K562 (cell line): ENCODE data around the gene CPED1. TPM values are rescaled to one million over a fixed set of nuclear protein-coding genes. Genes with fewer than 3 reads are reported as not detected.

Experiments used
- ATAC-seq: fragments of 200-7000 bp; cut with Tn5 transposase; 3 replicates; pipeline ENCODE4 v1.9.1; 2020; ENCODE audit warnings: moderate library complexity
- BruUV-seq: library from RNA; stranded (reverse); fragments of 400-500 nt; replicated peaks from 2 replicates; lab custom pipeline; 2021; lab: Mats Ljungman, UMichigan
- CTCF ChIA-PET: fragments of 300-600 bp; formaldehyde crosslinking; extraction: SDS; loops from one replicate; lab custom pipeline; 2021; ENCODE audit warnings: low intra/inter-chr PET ratio; lab: Yijun Ruan, JAX
- POLR2A ChIA-PET: fragments of 300-600, 350-650 bp; sonication (Branson Sonifier 250); formaldehyde crosslinking; extraction: SDS; loops from one replicate; lab custom pipeline; 2021; ENCODE audit warnings: antibody characterized with exemption, inconsistent platforms; lab: Yijun Ruan, JAX
- DNase-seq, 4 experiments: peaks; one replicate each; pipeline versions ENCODE4 v3.0.0 to v3.0.0-alpha.2; 2011 to 2018; ENCODE audit warnings: low spot score in 3 of 4, mixed read lengths in 3 of 4; ENCODE audit errors: extremely low read depth in 1 of 4
- FAIRE-seq: peaks from 2 replicates; lab custom pipeline; 2011; peaks lifted over from hg19 to GRCh38; lab: Jason Lieb, UNC
- H2AFZ ChIP-seq: 2 replicates; pipeline ENCODE4 v1.6.0; 2011; ENCODE audit warnings: low read depth, low read length, control low read depth, inconsistent platforms
- H3K27ac ChIP-seq: fragments of 200-600 bp; 3 replicates; pipeline ENCODE4 v1.8.0; 2011; ENCODE audit warnings: low read depth, mild to moderate bottlenecking, control low read depth, inconsistent platforms, low read length, moderate library complexity, mixed read lengths; ENCODE audit errors: extremely low read depth
- H3K27me3 ChIP-seq, 2 experiments: fragments of 300-600 bp in 1 of 2; 2 replicates in 1 of 2; 3 replicates in 1 of 2; pipeline versions ENCODE4 v1.6.0 to v1.8.0; 2011; ENCODE audit warnings: inconsistent platforms in 2 of 2, low read length in 2 of 2, mild to moderate bottlenecking in 1 of 2, mixed read lengths in 1 of 2, moderate library complexity in 1 of 2; ENCODE audit not compliant: control insufficient read depth in 2 of 2, insufficient read depth in 2 of 2
- H3K36me3 ChIP-seq: fragments of 300-600 bp; 3 replicates; pipeline ENCODE4 v1.8.0; 2011; ENCODE audit warnings: mild to moderate bottlenecking, low read length, inconsistent platforms; ENCODE audit not compliant: control insufficient read depth, insufficient read depth
- H3K4me1 ChIP-seq, 2 experiments: fragments of 200-600 bp in 1 of 2; replicated peaks in 1 of 2; 2 replicates in 1 of 2; 3 replicates in 1 of 2; pipeline versions ENCODE4 v1.5.1 to v1.8.0; 2011; ENCODE audit warnings: inconsistent platforms in 2 of 2, low read length in 2 of 2, mild to moderate bottlenecking in 1 of 2, mixed read lengths in 1 of 2, moderate library complexity in 1 of 2; ENCODE audit not compliant: control insufficient read depth in 2 of 2, insufficient read depth in 2 of 2
- H3K4me2 ChIP-seq: 2 replicates; pipeline ENCODE4 v1.6.1; 2011; ENCODE audit warnings: low read length, control low read depth, inconsistent platforms, mixed read lengths; ENCODE audit not compliant: insufficient read depth
- H3K4me3 ChIP-seq: fragments of 200-600 bp; sonication (generic), shearing (Covaris generic); 2 replicates; pipeline ENCODE4 v1.5.1; 2016; ENCODE audit warnings: control low read depth, inconsistent platforms
- H3K79me2 ChIP-seq: fragments of 200-600 bp; 3 replicates; pipeline ENCODE4 v1.8.0; 2011; ENCODE audit warnings: low read length, inconsistent platforms; ENCODE audit not compliant: control insufficient read depth, insufficient read depth
- H3K9ac ChIP-seq, 2 experiments: 2 replicates each; pipeline versions ENCODE4 v1.6.0 to v1.6.1; 2011; ENCODE audit warnings: low read depth in 2 of 2, low read length in 2 of 2, control low read depth in 1 of 2, inconsistent platforms in 1 of 2, mild to moderate bottlenecking in 1 of 2, mixed read lengths in 1 of 2; ENCODE audit not compliant: insufficient read depth in 1 of 2
- H3K9me1 ChIP-seq: one replicate; pipeline ENCODE4 v1.6.0; 2011; ENCODE audit warnings: inconsistent platforms, mild to moderate bottlenecking, low read length, moderate library complexity; ENCODE audit not compliant: control insufficient read depth, insufficient read depth
- H3K9me3 ChIP-seq: replicated peaks from 2 replicates; pipeline ENCODE4 v1.5.1; 2011; ENCODE audit warnings: low read depth, low read length, inconsistent platforms; ENCODE audit not compliant: control insufficient read depth, insufficient read depth
- H4K20me1 ChIP-seq: replicated peaks from 2 replicates; pipeline ENCODE4 v1.6.1; 2011; ENCODE audit warnings: low read length, inconsistent platforms, mixed read lengths; ENCODE audit not compliant: control insufficient read depth, insufficient read depth
- BCLAF1 ChIP-seq, 2 experiments: fragments of 450-650 bp in 1 of 2; IDR thresholded peaks; 2 replicates each; pipeline ENCODE4 v1.6.1; 2011 to 2017; ENCODE audit warnings: low read depth in 2 of 2, antibody characterized with exemption in 1 of 2, borderline replicate concordance in 1 of 2, low read length in 1 of 2, mild to moderate bottlenecking in 1 of 2, mixed read lengths in 1 of 2; ENCODE audit not compliant: control insufficient read depth in 1 of 2
- DPF2 ChIP-seq: fragments of 450-650 bp; IDR thresholded peaks from 2 replicates; pipeline ENCODE4 v1.6.1; 2016
- FOXK2 ChIP-seq, 2 experiments: fragments of 450-650 bp; IDR thresholded peaks in 1 of 2; conservative IDR thresholded peaks in 1 of 2; 2 replicates each; pipeline ENCODE4 v1.6.1; 2016; ENCODE audit warnings: low read depth in 2 of 2, mild to moderate bottlenecking in 1 of 2
- HMBOX1 ChIP-seq: sonication (generic); IDR thresholded peaks from 2 replicates; pipeline ENCODE4 v1.6.1; 2016
- NBN ChIP-seq: fragments of 450-650 bp; IDR thresholded peaks from 2 replicates; pipeline ENCODE4 v1.6.1; 2016; ENCODE audit warnings: low read depth, mild to moderate bottlenecking
- PKNOX1 ChIP-seq: fragments of 450-650 bp; IDR thresholded peaks from 2 replicates; pipeline ENCODE4 v1.6.1; 2016
- RAD21 ChIP-seq, 2 experiments: fragments of 250-450 bp in 1 of 2; fragments of 450-650 bp in 1 of 2; sonication (Bioruptor Pico) in 1 of 2; formaldehyde crosslinking in 1 of 2; IDR thresholded peaks in 1 of 2; conservative IDR thresholded peaks in 1 of 2; 2 replicates each; pipeline versions ENCODE4 v1.4.0 to v1.8.0; 2020 to 2022; ENCODE audit warnings: mild to moderate bottlenecking in 2 of 2, moderate library complexity in 1 of 2
- SMARCA4 ChIP-seq: fragments of 450-650 bp; IDR thresholded peaks from 2 replicates; pipeline ENCODE4 v1.6.1; 2016
- SMARCC2 ChIP-seq: fragments of 450-650 bp; IDR thresholded peaks from 2 replicates; pipeline ENCODE4 v1.6.1; 2017; ENCODE audit warnings: antibody characterized with exemption, moderate library complexity, mild to moderate bottlenecking, low read depth
- TFAM ChIP-seq: fragments of 250-450 bp; sonication (Bioruptor Pico); conservative IDR thresholded peaks from 2 replicates; pipeline ENCODE4 v1.5.0; 2021; ENCODE audit warnings: mild to moderate bottlenecking, moderate library complexity
- ZBTB17 ChIP-seq: fragments of 450-650 bp; formaldehyde crosslinking; IDR thresholded peaks from 2 replicates; pipeline ENCODE4 v1.4.0; 2020; ENCODE audit warnings: mild to moderate bottlenecking
- ZBTB9 ChIP-seq: fragments of 450-650 bp; formaldehyde crosslinking; IDR thresholded peaks from 2 replicates; pipeline ENCODE4 v1.4.0; 2020; ENCODE audit warnings: mild to moderate bottlenecking, moderate library complexity
- ZNF584 ChIP-seq: fragments of 200-800 bp; sonication (Bioruptor generic); IDR thresholded peaks from 2 replicates; pipeline ENCODE4 v1.6.1; 2016; ENCODE audit warnings: low read depth, mild to moderate bottlenecking, missing genetic modification characterization, missing compliant biosample characterization
- ZNF766 ChIP-seq: fragments of 200-800 bp; sonication (Bioruptor generic); conservative IDR thresholded peaks from 2 replicates; pipeline ENCODE4 v1.6.1; 2016; ENCODE audit warnings: missing genetic modification characterization, missing compliant biosample characterization
- WGBS: fragments of 100-300 bp; shearing (Covaris generic); methylation state at CpG from one replicate; pipeline ENCODE4 v1.1.6; 2016; ENCODE audit warnings: low coverage, mixed read lengths; ENCODE audit not compliant: insufficient coverage; ENCODE audit errors: missing lambda C conversion rate; 5-methylcytosine and 5-hydroxymethylcytosine counted together
- in situ Hi-C: fragments of 300-500 bp; cut with MboI; formaldehyde crosslinking; loops from 4 replicates; pipeline ENCODE4 v1.15.0; 2018; ENCODE audit warnings: inconsistent platforms, mixed read lengths
- intact Hi-C: fragments of 100-400 bp; cut with micrococcal nuclease; formaldehyde crosslinking; loops from 2 replicates; pipeline ENCODE4 v1.14.2; 2022
- polyA plus RNA-seq, 8 experiments: library from polyadenylated mRNA; depleted of rRNA in 4 of 8; stranded (reverse) in 5 of 8; unstranded in 3 of 8; fragments of >200 nt; fragmentation: Nextera tagmentation in 2 of 8; fragmentation: Illumina TruSeq in 1 of 8; extraction: Ambion mirVana in 2 of 8; extraction: Trizol in 1 of 8; gene quantifications; 2 replicates each; pipeline versions ENCODE4 v1.2.1 to v1.2.3, GENCODE V29; 2011 to 2014; ENCODE audit warnings: inconsistent platforms in 1 of 8, missing spikeins in 1 of 8
- total RNA-seq, 7 experiments: library from RNA; depleted of rRNA in 6 of 7; stranded (reverse); fragments of >200 nt in 6 of 7; fragmentation: Illumina TruSeq in 2 of 7; extraction: Trizol in 2 of 7; gene quantifications; 2 replicates each; pipeline versions ENCODE4 v1.2.1 to v1.2.3, GENCODE V29; 2011 to 2021; ENCODE audit warnings: low replicate concordance in 1 of 7

The CPED1 gene
- total and polyA plus RNA-seq, 9 of the 15 experiments (the other 6 are each of a cell fraction or from before 2014, with no cell fraction given), result 195 to 393 (median 290) TPM

- CTCF ChIA-PET, result no interaction called here
- ATAC-seq (no peak), FAIRE-seq (no peak), DNase-seq (no peak)
- H3K9me3 ChIP-seq, result no peaks in the 10 kb centered on the region
- peaks cover 100% of the 10 kb centered on the region for H3K79me2 ChIP-seq
- peak overlapping the region; percentile 5; the same call in 1 of the 3 replicates for H3K27ac ChIP-seq
- peaks cover 90% of the 10 kb centered on the region for H3K36me3 ChIP-seq
- in situ Hi-C loops, result no loop called here
- H3K27me3 ChIP-seq, result no peaks in the 10 kb centered on the region
- H2AFZ ChIP-seq, result no peak overlapping the region
- peaks cover 5% of the 10 kb centered on the region; the same call in 1 of the 2 replicates for H4K20me1 ChIP-seq
- no TSS peak for BruUV-seq
- 45% methylated on average over 2 of the region's 2 CpGs for WGBS
- H3K4me3 ChIP-seq, result no peak overlapping the region
- POLR2A ChIA-PET, result interaction anchor here (0.8 to 6.3 kb wide), 9 partner anchors 13 to 398 kb away, joined by 3 to 56 read pairs (median 4); partner anchors contain the start of gene CPED1
- peak overlapping the region; percentile 21; the same call in 1 of the 2 replicates for H3K4me2 ChIP-seq
- peak overlapping the region in 1 of 2 experiments; percentile 18; a peak in 1 of 4 replicates for H3K9ac ChIP-seq
- peaks cover 28 to 72% of the 10 kb centered on the region in 2 experiments for H3K4me1 ChIP-seq
- intact Hi-C loops, result no loop called here
- no peaks in the 10 kb centered on the region for H3K9me1 ChIP-seq
- peak; percentile 53 for TF ChIP-seq PKNOX1
- TF ChIP-seq HMBOX1, result peak; percentile 42; the same call in 1 of the 2 replicates
- TF ChIP-seq SMARCA4, result peak; percentile 66; the same call in 1 of the 2 replicates
- TF ChIP-seq ZNF766 (CRISPR knock-in tag), result 0 out of 2 replicates have a peak, but pooled peaks have one; percentile 42
- TF ChIP-seq SMARCC2, result 0 out of 2 replicates have a peak, but pooled peaks have one; percentile 21
- TF ChIP-seq ZNF584 (CRISPR knock-in tag), result 0 out of 2 replicates have a peak, but pooled peaks have one; percentile 31
- TF ChIP-seq DPF2, result 0 out of 2 replicates have a peak, but pooled peaks have one; percentile 35
- peak; percentile 32; the same call in 1 of the 2 replicates for TF ChIP-seq ZBTB9
- TF ChIP-seq TFAM (CRISPR knock-in tag), result no peak
- 0 out of 2 replicates have a peak, but pooled peaks have one; percentile 31 for TF ChIP-seq ZBTB17
- TF ChIP-seq FOXK2 (conservative IDR thresholded peaks at IDR 0.05 in 1 of 2, IDR thresholded peaks at IDR 0.05 in 1 of 2; ENCODE audit: low read depth in 2 of 2), result no peak
- TF ChIP-seq RAD21 (CRISPR knock-in tag; conservative IDR thresholded peaks at IDR 0.05 in 1 of 2, IDR thresholded peaks at IDR 0.05 in 1 of 2), result 0 out of 4 replicates have a peak, but pooled peaks of 1 of the 2 experiments have one; percentile 12
- no peak for TF ChIP-seq BCLAF1 (IDR thresholded peaks at IDR 0.05; ENCODE audit: borderline replicate concordance in 1 of 2, control insufficient read depth in 1 of 2, low read depth in 2 of 2, low read length in 1 of 2)
- TF ChIP-seq NBN, result peak; percentile 29; the same call in 1 of the 2 replicates
Measured at GRCh38 chr7:121002048-121002756, 13.7 kb downstream of the CPED1 start.
